ENCODE results near the gene C4orf33.

Gene C4orf33

GRCh38 chr4:129131343-129131742 is 35.4 kb downstream of the C4orf33 start:
- no peak for DNase-seq

- no peak for DNase-seq
Measured at GRCh38 chr4:129136433-129136832, 40.5 kb downstream of the C4orf33 start.

GRCh38 chr4:129138810-129139496 is 43.0 kb downstream of the C4orf33 start:
- DNase-seq: no peak

- DNase-seq: no peak
Measured at GRCh38 chr4:129140521-129140920, 44.6 kb downstream of the C4orf33 start.

GRCh38 chr4:129143359-129143758 is 47.4 kb downstream of the C4orf33 start:
- no peak for DNase-seq

GRCh38 chr4:129144755-129145206 is 48.8 kb downstream of the C4orf33 start:
- no peak for DNase-seq

GRCh38 chr4:129145222-129145730 is 49.3 kb downstream of the C4orf33 start:
- DNase-seq: no peak

- no peak for DNase-seq
Measured at GRCh38 chr4:129146639-129147038, 50.7 kb downstream of the C4orf33 start.

GRCh38 chr4:129148892-129149291 is 52.9 kb downstream of the C4orf33 start:
- no peak for DNase-seq

GRCh38 chr4:129149906-129150305 is 54.0 kb downstream of the C4orf33 start:
- DNase-seq: no peak

GRCh38 chr4:129152350-129152749 is 56.4 kb downstream of the C4orf33 start:
- DNase-seq: no peak

- no peak for DNase-seq
Measured at GRCh38 chr4:129153700-129154099, 57.7 kb downstream of the C4orf33 start.

- DNase-seq: no peak
Measured at GRCh38 chr4:129162450-129162849, 66.5 kb downstream of the C4orf33 start.

GRCh38 chr4:129163427-129163826 is 67.5 kb downstream of the C4orf33 start:
- DNase-seq: no peak

GRCh38 chr4:129164243-129164642 is 68.3 kb downstream of the C4orf33 start:
- no peak for DNase-seq
